Uterus (tissue), 2 donors: ENCODE results near the gene IGLL1.

Experiments used
- CTCF ChIP-seq, 4 experiments: fragments of 200-600 bp in 2 of 4; fragments of 450-650 bp in 2 of 4; sonication (generic) in 2 of 4; IDR thresholded peaks; one replicate each; pipeline ENCODE4 v1.5.1; 2016 to 2019; ENCODE audit warnings: antibody characterized with exemption in 4 of 4, mild to moderate bottlenecking in 2 of 4, moderate library complexity in 1 of 4
- POLR2A ChIP-seq, 2 donors: fragments of 450-650 bp; IDR thresholded peaks; one replicate each; pipeline ENCODE4 v1.6.1; 2016; ENCODE audit warnings: antibody characterized with exemption in 2 of 2, mild to moderate bottlenecking in 1 of 2, moderate library complexity in 1 of 2

GRCh38 chr22:23598805-23599518, 18.9 kb upstream of the IGLL1 start:
- TF ChIP-seq POLR2A (IDR thresholded peaks at IDR 0.05) (no peak), CTCF (IDR thresholded peaks at IDR 0.05) (no peak)
